A673 (cell line): ENCODE measurements around the gene LSM2.

Source experiments
- EZH2 ChIP-seq: fragments of 200-600 bp; sonication (generic); IDR thresholded peaks from 2 replicates; pipeline ENCODE4 v1.6.1; 2017; ENCODE audit warnings: borderline replicate concordance, low read depth, mild to moderate bottlenecking, mixed read lengths, antibody characterized with exemption, low read length; ENCODE audit not compliant: poor library complexity, severe bottlenecking
- TF ChIP-seq, protein P1 (sequence below): fragments of 300-800, 200-600 bp; sonication (generic); conservative IDR thresholded peaks from 2 replicates; pipeline ENCODE4 v1.5.1; 2017; ENCODE audit warnings: low read depth, mild to moderate bottlenecking, antibody characterized with exemption, low read length, moderate library complexity, mixed read lengths

DNA sequence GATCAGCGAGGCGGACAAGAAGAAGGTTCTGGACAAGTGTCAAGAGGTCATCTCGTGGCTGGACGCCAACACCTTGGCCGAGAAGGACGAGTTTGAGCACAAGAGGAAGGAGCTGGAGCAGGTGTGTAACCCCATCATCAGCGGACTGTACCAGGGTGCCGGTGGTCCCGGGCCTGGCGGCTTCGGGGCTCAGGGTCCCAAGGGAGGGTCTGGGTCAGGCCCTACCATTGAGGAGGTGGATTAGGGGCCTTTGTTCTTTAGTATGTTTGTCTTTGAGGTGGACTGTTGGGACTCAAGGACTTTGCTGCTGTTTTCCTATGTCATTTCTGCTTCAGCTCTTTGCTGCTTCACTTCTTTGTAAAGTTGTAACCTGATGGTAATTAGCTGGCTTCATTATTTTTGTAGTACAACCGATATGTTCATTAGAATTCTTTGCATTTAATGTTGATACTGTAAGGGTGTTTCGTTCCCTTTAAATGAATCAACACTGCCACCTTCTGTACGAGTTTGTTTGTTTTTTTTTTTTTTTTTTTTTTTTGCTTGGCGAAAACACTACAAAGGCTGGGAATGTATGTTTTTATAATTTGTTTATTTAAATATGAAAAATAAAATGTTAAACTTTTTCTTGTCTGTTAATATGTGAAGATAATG, 23.0 kb upstream of the LSM2 start:
- TF ChIP-seq, protein P1, sequence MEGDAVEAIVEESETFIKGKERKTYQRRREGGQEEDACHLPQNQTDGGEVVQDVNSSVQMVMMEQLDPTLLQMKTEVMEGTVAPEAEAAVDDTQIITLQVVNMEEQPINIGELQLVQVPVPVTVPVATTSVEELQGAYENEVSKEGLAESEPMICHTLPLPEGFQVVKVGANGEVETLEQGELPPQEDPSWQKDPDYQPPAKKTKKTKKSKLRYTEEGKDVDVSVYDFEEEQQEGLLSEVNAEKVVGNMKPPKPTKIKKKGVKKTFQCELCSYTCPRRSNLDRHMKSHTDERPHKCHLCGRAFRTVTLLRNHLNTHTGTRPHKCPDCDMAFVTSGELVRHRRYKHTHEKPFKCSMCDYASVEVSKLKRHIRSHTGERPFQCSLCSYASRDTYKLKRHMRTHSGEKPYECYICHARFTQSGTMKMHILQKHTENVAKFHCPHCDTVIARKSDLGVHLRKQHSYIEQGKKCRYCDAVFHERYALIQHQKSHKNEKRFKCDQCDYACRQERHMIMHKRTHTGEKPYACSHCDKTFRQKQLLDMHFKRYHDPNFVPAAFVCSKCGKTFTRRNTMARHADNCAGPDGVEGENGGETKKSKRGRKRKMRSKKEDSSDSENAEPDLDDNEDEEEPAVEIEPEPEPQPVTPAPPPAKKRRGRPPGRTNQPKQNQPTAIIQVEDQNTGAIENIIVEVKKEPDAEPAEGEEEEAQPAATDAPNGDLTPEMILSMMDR, result peak; percentile 70
- no peak for TF ChIP-seq EZH2
